ENCODE results near the gene LMCD1.

The LMCD1 gene

GRCh38 chr3:8520816-8521403 lies 19.3 kb downstream of the LMCD1 start:
- TF ChIP-seq CTCF (conservative IDR thresholded peaks at IDR 0.05; ENCODE audit: low read depth, low read length) = no peak
- no peak for DNase-seq (ENCODE audit: low read depth)
- H3K4me3 ChIP-seq (ENCODE audit: low read depth, low read length) = no peak overlapping the region

DNA sequence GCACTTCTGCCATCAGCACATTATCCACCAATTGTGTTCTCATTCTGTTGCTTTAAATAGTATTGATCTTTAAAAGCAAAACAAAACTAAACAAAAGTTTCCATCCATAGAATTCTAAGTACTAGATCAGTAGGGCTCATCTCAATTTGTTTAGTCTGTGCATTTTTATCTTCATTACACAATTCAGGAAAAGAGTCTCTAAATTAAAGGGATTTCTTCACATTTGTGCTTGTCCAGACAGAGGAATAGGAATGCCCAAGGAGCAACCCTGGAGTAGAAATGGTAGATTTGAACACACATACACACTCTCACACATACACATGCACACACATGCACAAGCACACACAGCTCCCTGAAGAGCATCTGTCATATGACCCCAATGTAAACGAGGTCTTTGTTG lies 21.4 kb downstream of the LMCD1 start:
- no peak overlapping the region for H3K4me3 ChIP-seq (ENCODE audit: low read depth, low read length)
- DNase-seq (ENCODE audit: low read depth) = no peak
- TF ChIP-seq CTCF (conservative IDR thresholded peaks at IDR 0.05; ENCODE audit: low read depth, low read length) = no peak

DNA sequence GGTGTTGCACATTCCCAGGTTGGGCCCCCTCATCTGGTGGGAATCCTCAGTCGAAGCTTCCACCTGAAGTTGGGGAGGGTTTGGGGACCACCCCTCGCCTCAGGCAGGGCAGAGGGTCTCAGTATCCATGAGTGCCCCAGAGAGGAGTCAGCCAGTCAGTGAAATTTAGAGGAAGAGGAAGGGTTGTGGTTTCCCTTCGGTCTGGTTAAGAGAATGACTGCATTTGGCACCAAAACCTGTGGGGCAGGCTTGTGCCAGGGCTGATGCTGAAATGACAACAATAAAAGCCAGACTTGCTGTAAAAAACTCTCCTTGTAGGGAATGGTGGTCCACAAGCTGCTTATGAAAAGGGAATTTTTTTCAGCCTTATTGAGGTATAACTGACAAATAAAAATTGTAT lies 22.6 kb downstream of the LMCD1 start:
- no peak overlapping the region for H3K4me3 ChIP-seq (ENCODE audit: low read depth, low read length)
- TF ChIP-seq CTCF (conservative IDR thresholded peaks at IDR 0.05; ENCODE audit: low read depth, low read length) = no peak
- DNase-seq (ENCODE audit: low read depth) = no peak

DNA sequence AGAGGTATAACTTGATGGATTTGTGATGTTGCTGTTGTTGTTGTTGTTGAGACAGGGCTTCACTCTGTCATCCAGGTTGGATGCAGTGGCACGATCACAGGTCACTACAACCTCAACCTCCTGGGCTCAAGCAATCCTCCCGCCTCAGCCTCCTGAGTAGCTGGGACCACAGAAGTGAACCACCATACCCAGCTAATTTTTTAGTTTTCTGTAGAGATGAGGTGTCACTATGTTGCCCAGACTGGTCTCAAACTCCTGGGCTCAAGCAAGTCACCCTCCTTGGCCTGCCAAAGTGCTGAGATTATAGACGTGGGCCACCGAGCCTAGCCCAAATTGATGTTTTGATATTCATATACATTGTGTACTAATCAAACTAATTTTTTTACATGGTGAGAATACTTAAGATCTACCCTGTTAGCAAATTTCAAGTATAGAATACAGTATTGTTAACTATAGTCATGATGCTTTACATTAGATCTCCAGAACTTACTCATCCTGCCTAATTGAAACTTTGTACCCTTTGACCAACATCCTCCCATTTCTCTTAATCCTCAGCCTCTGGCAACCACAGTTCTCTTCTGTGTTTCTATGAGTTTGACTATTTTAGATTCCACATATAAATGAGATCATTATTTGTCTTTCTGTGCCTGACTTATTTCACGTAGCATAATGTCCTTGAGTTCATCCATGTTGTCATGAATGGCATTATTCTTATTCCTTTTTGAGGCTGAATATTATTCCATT lies 23.2 kb downstream of the LMCD1 start:
- DNase-seq (ENCODE audit: low read depth) = no peak
- H3K4me3 ChIP-seq (ENCODE audit: low read depth, low read length) = no peak overlapping the region
- no peak for TF ChIP-seq CTCF (conservative IDR thresholded peaks at IDR 0.05; ENCODE audit: low read depth, low read length)

- DNase-seq (ENCODE audit: low read depth) = no peak
- no peak overlapping the region for H3K4me3 ChIP-seq (ENCODE audit: low read depth, low read length)
These were observed 24.3 kb downstream of the LMCD1 start for GRCh38 chr3:8525893-8526292.

GRCh38 chr3:8529181-8529637 lies 27.6 kb downstream of the LMCD1 start:
- no peak for TF ChIP-seq CTCF (conservative IDR thresholded peaks at IDR 0.05; ENCODE audit: low read depth, low read length)
- H3K4me3 ChIP-seq (ENCODE audit: low read depth, low read length) = no peak overlapping the region
- DNase-seq (ENCODE audit: low read depth) = peak; percentile 56

More at GRCh38 chr3:8525893-8526292, 24.3 kb downstream of the LMCD1 start:
- TF ChIP-seq CTCF (conservative IDR thresholded peaks at IDR 0.05; ENCODE audit: low read depth, low read length) = no peak
